Measurements from ENCODE around the gene TYW1. TPM values are rescaled to one million over a fixed set of nuclear protein-coding genes. Genes with fewer than 3 reads are reported as not detected.
"Not testable (repeated sequence)": the region's sequence is repeated elsewhere in the genome, so short reads cannot be mapped to it uniquely, and the experiment has no call there.

Gene TYW1
- total and polyA plus RNA-seq, 12 donors = 9.7 to 45.4 (median 22.6) TPM

- WGBS, 4 donors = 30 to 39% (median 33%) methylated on average over 9 of the region's 9 CpGs
- peak in 1 of 2 donors; percentile 73 for TF ChIP-seq POLR2A (IDR thresholded peaks at IDR 0.05)
- H3K36me3 ChIP-seq (replicated peaks in 1 of 2); intact Hi-C loops (cut with DNase I); H3K27me3 ChIP-seq; H3K9me3 ChIP-seq (replicated peaks in 1 of 3); H3K4me1 ChIP-seq (replicated peaks in 1 of 2): not testable (repeated sequence)
- Histone ChIP-seq H3K4me3 (peak overlapping the region in 1 of 4 donors; percentile 65), H3K27ac (peak overlapping the region; percentile 37 to 95 (median 73))
- DNase-seq = peak; percentile 52 to 85 (median 70)
Measured at GRCh38 chr7:67066950-67067622, 70.5 kb downstream of the TYW1 start.

GRCh38 chr7:67076120-67076519 lies 79.5 kb downstream of the TYW1 start:
- intact Hi-C loops (cut with DNase I); H3K36me3 ChIP-seq (replicated peaks in 1 of 2); H3K9me3 ChIP-seq (replicated peaks in 1 of 3); H3K27ac ChIP-seq; H3K4me3 ChIP-seq; H3K27me3 ChIP-seq; H3K4me1 ChIP-seq (replicated peaks in 1 of 2); DNase-seq: not testable (repeated sequence)
- 96 to 100% (median 97%) methylated on average over 2 of the region's 2 CpGs for WGBS, 4 donors

GRCh38 chr7:67082880-67083279 lies 86.2 kb downstream of the TYW1 start:
- DNase-seq; H3K4me3 ChIP-seq; H3K27me3 ChIP-seq; H3K9me3 ChIP-seq (replicated peaks in 1 of 3); H3K4me1 ChIP-seq (replicated peaks in 1 of 2); H3K27ac ChIP-seq; intact Hi-C loops (cut with DNase I); H3K36me3 ChIP-seq (replicated peaks in 1 of 2): not testable (repeated sequence)
- 96 to 100% (median 97%) methylated on average over 4 of the region's 4 CpGs for WGBS, 4 donors

- H3K9me3 ChIP-seq (replicated peaks in 1 of 3); intact Hi-C loops (cut with DNase I); DNase-seq; H3K4me3 ChIP-seq; H3K27ac ChIP-seq; H3K4me1 ChIP-seq (replicated peaks in 1 of 2); H3K27me3 ChIP-seq; H3K36me3 ChIP-seq (replicated peaks in 1 of 2): not testable (repeated sequence)
- 87 to 97% (median 94%) methylated on average over 2 to 10 of the region's 10 CpGs for WGBS, 4 donors
Measured at GRCh38 chr7:67089261-67089660, 92.6 kb downstream of the TYW1 start.

DNA sequence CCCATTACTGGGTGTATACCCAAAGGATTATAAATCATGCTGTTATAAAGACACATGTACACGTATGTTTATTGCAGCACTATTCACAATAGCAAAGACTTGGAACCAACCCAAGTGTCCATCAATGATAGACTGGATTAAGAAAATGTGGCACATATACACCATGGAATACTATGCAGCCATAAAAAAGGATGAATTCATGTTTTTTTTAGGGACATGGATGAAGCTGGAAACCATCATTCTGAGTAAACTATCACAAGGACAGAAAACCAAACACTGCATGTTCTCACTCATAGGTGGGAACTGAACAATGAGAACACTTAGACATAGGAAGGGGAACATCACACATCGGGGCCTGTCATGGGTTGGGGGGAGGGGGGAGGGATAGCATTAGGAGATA lies 94.4 kb downstream of the TYW1 start:
- 95 to 100% (median 100%) methylated on average over 1 to 2 of the region's 2 CpGs for WGBS, 4 donors
- H3K4me1 ChIP-seq (replicated peaks in 1 of 2); H3K4me3 ChIP-seq; DNase-seq; H3K27me3 ChIP-seq; H3K36me3 ChIP-seq (replicated peaks in 1 of 2); intact Hi-C loops (cut with DNase I); H3K27ac ChIP-seq; H3K9me3 ChIP-seq (replicated peaks in 1 of 3): not testable (repeated sequence)

- WGBS, 4 donors = 44 to 56% methylated on average over 1 of the region's 1 CpG; no CpG with 5 or more reads in 2 of the 4 donors
- intact Hi-C loops (cut with DNase I) = not testable (repeated sequence)
Measured at GRCh38 chr7:67098031-67098430, 101.4 kb downstream of the TYW1 start.

DNA sequence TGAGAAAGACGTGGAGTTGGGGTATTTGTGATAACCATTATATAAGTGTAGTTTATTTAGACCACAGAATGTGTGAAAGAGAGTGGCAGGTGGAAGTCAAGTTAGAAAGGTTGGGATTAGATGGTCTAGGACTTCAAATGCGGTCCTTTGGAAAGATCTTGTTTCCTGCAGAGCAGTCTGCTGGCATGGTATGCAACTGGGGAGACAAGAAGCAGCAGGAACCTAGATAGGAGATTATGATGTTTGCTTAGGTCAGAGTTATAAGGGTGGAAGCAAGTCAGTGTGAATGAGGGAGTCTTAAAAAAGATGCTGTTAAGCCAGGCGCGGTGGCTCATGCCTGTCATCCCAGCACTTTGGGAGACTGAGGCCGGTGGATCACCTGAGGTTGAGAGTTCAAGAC lies 102.8 kb downstream of the TYW1 start:
- H3K9me3 ChIP-seq (replicated peaks in 1 of 3); H3K4me3 ChIP-seq; H3K4me1 ChIP-seq (replicated peaks in 1 of 2); intact Hi-C loops (cut with DNase I); H3K36me3 ChIP-seq (replicated peaks in 1 of 2); H3K27me3 ChIP-seq; DNase-seq; H3K27ac ChIP-seq: not testable (repeated sequence)
- 96 to 99% (median 98%) methylated on average over 5 of the region's 5 CpGs for whole genome bisulfite sequencing, 4 donors

More at GRCh38 chr7:67098031-67098430, 101.4 kb downstream of the TYW1 start:
- H3K4me1 ChIP-seq (replicated peaks in 1 of 2); H3K27ac ChIP-seq; H3K9me3 ChIP-seq (replicated peaks in 1 of 3); DNase-seq; H3K27me3 ChIP-seq; H3K4me3 ChIP-seq; H3K36me3 ChIP-seq (replicated peaks in 1 of 2): not testable (repeated sequence)

DNA sequence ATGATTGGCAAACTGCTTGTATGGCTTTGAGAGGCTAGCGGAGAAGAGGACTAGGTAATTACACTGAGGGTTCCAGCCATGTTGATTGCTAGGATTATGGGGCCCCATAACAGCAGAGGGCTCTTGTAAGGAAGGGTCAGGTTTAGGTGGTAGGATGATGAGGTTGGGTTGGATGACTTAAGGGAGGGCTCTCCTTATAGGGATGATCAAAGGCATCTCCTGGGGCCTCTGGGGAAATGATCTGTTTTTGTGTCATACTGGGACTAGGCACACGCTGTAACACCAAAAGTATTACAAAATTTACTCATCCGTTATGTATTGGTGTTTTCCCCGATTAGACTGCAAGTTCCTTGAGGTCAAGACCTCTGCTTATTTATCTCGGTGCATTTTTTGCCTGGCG lies 103.4 kb downstream of the TYW1 start:
- 88 to 96% (median 90%) methylated on average over 6 of the region's 6 CpGs for WGBS, 4 donors
- H3K36me3 ChIP-seq (replicated peaks in 1 of 2); H3K4me1 ChIP-seq (replicated peaks in 1 of 2); H3K27me3 ChIP-seq; DNase-seq; H3K9me3 ChIP-seq (replicated peaks in 1 of 3); intact Hi-C loops (cut with DNase I): not testable (repeated sequence)
- Histone ChIP-seq H3K27ac (peak overlapping the region in 2 of 5 donors; percentile 68 to 69), H3K4me3 (peak overlapping the region in 1 of 4 donors; percentile 23)

All from adrenal gland (tissue), 12 donors.